IPS-20b (cell line): ENCODE results near the gene MALRD1.

Experiments
- H3K27ac ChIP-seq: one replicate; pipeline ENCODE4 v1.5.1; 2013; ENCODE audit warnings: low read length
- H3K27me3 ChIP-seq: 2 replicates; pipeline ENCODE4 v1.6.1; 2013; ENCODE audit warnings: mild to moderate bottlenecking, low read length, inconsistent platforms; ENCODE audit not compliant: insufficient read depth
- H3K36me3 ChIP-seq: 2 replicates; pipeline ENCODE4 v1.6.1; 2013; ENCODE audit warnings: low read depth, mild to moderate bottlenecking, inconsistent platforms, low read length, moderate library complexity; ENCODE audit not compliant: insufficient read depth
- H3K4me1 ChIP-seq: 2 replicates; pipeline ENCODE4 v1.6.1; 2013; ENCODE audit warnings: mild to moderate bottlenecking, control low read depth, inconsistent platforms, low read length, moderate library complexity; ENCODE audit not compliant: insufficient read depth
- H3K4me3 ChIP-seq: 2 replicates; pipeline ENCODE4 v1.5.1; 2013; ENCODE audit warnings: mild to moderate bottlenecking, low read length, inconsistent platforms
- H3K9ac ChIP-seq: 2 replicates; pipeline ENCODE4 v1.6.1; 2013; ENCODE audit warnings: low read depth, mild to moderate bottlenecking, inconsistent platforms, low read length, moderate library complexity
- H3K9me3 ChIP-seq: 2 replicates; pipeline ENCODE4 v1.6.1; 2013; ENCODE audit warnings: mild to moderate bottlenecking, low read depth, low read length, inconsistent platforms; ENCODE audit not compliant: insufficient read depth

Gene MALRD1

DNA sequence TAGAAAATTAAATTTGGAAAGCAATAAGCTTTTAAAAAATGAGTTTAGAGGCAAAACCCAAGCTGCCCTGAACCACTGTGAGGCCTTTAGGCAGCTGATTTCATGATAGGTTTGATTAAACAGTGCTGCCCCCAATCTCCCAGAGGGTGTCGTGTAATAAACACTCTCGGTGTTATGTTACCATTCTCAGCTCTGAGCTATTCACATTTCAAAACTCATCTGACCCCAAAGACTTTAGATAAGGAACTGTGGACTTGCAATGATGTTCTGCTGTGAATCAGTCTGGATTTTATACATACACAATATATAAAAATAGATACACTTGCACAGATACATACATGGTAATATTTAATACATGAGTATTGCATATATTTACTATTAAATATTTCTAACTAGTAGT is 120.4 kb downstream of the MALRD1 start:
- Histone ChIP-seq H3K4me3 (no peak overlapping the region), H3K36me3 (no peaks in the 10 kb centered on the region), H3K4me1 (no peaks in the 10 kb centered on the region), H3K27ac (no peak overlapping the region), H3K9me3 (no peaks in the 10 kb centered on the region), H3K9ac (no peak overlapping the region), H3K27me3 (no peaks in the 10 kb centered on the region)

DNA sequence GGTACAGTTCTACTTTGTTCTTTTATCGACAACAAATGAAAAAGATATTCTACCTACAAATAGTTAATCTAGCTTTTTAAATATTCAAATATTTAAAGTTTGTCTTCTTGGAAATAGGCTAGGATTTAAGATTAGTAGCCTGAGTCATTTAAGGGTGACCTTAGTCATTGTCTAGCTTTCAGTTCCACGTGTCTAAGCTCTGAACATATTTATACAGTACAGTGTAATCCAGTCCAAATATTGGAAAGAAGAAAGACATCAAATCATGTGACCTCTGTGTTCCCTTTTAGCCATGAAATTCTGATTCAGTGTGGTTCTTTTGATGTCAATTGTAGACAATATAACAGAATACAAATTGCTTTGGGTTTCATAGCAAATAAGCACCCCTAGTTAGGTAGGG is 121.1 kb downstream of the MALRD1 start:
- Histone ChIP-seq H3K4me1 (no peaks in the 10 kb centered on the region), H3K4me3 (no peak overlapping the region), H3K27me3 (no peaks in the 10 kb centered on the region), H3K9ac (no peak overlapping the region), H3K27ac (no peak overlapping the region), H3K9me3 (no peaks in the 10 kb centered on the region), H3K36me3 (no peaks in the 10 kb centered on the region)

DNA sequence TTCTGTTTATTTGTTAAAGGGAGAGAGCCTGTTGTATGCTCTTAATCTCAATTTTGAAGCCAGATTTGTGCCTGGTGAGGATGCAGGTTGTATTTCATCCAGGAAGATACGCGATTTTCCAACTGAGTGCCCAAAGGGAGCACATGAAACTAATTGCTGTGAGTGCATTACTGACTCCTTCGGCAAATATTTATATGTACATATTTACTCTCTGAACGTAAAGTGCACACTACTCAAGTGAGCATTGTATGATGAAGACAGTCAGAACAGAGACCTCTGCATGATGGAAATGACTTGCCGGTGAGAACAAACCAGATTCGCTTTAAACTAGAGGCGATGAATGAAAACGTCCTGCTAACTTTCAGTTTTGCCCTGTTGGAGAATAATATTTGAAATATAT is 130.1 kb downstream of the MALRD1 start:
- H3K36me3 ChIP-seq: no peaks in the 10 kb centered on the region
- no peaks in the 10 kb centered on the region for H3K4me1 ChIP-seq
- H3K9ac ChIP-seq: no peak overlapping the region
- H3K27me3 ChIP-seq: no peaks in the 10 kb centered on the region
- no peaks in the 10 kb centered on the region for H3K9me3 ChIP-seq
- no peak overlapping the region for H3K27ac ChIP-seq
- no peak overlapping the region for H3K4me3 ChIP-seq

DNA sequence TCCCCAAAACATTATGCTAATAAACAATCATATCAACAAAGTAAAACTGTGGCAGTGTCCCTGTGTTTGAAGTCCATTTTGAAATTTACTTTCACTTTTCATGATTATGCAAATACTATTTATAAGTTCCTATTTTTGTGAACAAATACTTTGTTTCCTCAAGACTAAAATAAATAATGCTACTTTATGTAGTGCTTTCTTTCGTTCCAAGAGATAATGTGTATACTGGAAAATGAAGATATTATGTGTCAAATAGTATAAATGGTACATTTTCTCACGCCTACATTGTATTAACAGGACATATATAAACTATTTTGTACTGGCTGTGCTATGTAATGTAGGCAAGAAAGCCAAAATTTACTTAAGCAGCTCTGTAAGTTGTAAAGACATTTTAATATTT is 136.3 kb downstream of the MALRD1 start:
- Histone ChIP-seq H3K9ac (no peak overlapping the region), H3K36me3 (no peaks in the 10 kb centered on the region), H3K4me1 (no peaks in the 10 kb centered on the region), H3K27me3 (no peaks in the 10 kb centered on the region), H3K27ac (no peak overlapping the region), H3K4me3 (no peak overlapping the region), H3K9me3 (no peaks in the 10 kb centered on the region)

DNA sequence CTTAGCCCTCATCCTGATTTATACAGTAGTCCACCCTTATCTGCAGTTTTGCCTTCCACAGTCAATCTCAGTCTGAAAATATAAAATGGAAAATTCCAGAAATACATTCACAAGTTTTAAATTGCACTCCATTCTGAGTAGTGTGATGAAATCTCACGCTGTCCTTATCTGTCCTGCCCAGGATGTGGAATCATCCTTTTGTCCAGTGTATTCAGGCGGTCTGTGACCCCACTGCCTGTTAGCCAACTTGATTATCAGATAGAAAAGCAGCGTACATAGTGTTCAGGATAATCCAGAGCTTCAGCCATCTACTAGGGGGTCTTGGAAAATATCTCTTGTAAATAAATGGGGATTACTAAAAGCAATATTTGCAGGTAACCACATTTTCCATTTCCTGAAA is 146.3 kb downstream of the MALRD1 start:
- H3K27ac ChIP-seq: no peak overlapping the region
- H3K4me3 ChIP-seq: no peak overlapping the region
- no peaks in the 10 kb centered on the region for H3K36me3 ChIP-seq
- H3K9me3 ChIP-seq: peaks cover 7% of the 10 kb centered on the region; the same call in 1 of the 2 replicates
- no peak overlapping the region for H3K9ac ChIP-seq
- H3K4me1 ChIP-seq: no peaks in the 10 kb centered on the region
- no peaks in the 10 kb centered on the region for H3K27me3 ChIP-seq

DNA sequence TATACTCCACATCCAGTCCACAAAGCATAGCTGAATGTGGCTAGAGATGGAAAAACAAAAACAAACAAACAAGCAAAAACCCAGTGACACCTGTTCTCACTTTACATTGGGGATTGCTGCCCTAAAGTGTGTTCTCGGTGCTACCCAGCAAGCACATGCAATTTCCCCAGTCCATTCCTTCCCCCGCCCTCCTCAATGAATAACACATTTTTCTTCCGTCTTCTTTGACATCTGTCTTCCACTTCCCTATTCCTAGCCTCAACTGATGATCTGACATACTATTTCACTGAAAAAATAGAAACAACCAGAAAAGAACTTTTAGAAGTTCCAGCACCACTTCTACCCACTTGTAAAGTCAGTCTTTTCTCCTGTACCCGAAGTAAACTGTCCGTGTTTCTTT is 147.1 kb downstream of the MALRD1 start:
- Histone ChIP-seq H3K27ac (no peak overlapping the region), H3K9ac (no peak overlapping the region), H3K4me1 (no peaks in the 10 kb centered on the region), H3K27me3 (no peaks in the 10 kb centered on the region), H3K4me3 (no peak overlapping the region), H3K36me3 (no peaks in the 10 kb centered on the region), H3K9me3 (peaks cover 1% of the 10 kb centered on the region; the same call in 1 of the 2 replicates)

DNA sequence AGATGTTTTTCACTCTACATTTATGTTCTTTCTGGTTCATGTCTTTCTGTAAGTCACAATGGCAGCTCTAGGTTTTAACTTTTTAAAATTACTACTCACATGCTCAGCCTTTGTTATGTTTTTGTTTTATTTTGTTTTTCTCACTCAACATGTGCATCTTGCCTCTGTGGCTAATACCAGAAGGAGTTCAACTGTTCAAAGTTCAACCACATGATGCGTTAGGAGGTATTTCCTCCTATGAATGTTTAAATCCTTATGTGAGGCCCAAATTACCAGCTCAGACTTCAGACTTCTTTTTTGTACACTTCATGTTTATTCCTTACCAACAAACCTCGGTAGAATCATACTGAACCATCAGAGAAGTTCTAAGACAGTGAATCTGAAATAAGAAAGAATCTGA is 151.6 kb downstream of the MALRD1 start:
- Histone ChIP-seq H3K9ac (no peak overlapping the region), H3K27ac (no peak overlapping the region), H3K4me1 (no peaks in the 10 kb centered on the region), H3K36me3 (no peaks in the 10 kb centered on the region), H3K27me3 (no peaks in the 10 kb centered on the region), H3K9me3 (no peaks in the 10 kb centered on the region), H3K4me3 (no peak overlapping the region)

DNA sequence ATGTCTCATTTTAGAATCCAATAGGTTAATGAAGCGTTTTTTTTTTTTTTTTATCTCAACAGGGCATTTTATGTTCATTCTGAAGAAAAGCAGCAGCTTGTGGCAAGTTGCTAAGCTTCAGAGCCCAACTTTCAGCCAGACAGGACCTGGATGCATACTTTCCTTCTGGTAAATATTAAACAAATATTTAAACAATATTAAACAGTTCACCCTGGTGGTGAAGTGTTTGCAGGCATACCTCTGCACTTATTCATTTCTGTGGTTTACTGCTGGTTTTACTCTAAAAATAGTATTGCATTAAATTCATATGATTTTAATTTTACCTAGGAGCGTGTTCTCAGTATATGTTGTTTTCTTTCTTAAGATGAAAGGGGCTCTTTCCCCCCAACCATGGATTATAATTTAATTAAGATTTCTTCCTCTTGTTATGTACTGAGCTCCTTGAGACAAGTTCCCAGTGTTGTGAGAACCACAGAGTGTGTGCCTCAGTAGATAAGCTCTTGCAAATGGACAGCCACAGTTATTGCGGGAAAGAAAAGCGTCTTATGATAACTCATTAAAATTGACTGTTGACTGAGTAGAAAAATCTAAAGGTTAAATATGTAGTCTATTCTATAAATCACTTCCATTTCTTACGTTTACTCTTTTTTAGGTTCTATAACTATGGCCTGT is 155.8 kb downstream of the MALRD1 start:
- Histone ChIP-seq H3K9ac (no peak overlapping the region), H3K27ac (no peak overlapping the region), H3K9me3 (no peaks in the 10 kb centered on the region), H3K27me3 (no peaks in the 10 kb centered on the region), H3K36me3 (no peaks in the 10 kb centered on the region), H3K4me1 (no peaks in the 10 kb centered on the region), H3K4me3 (no peak overlapping the region)

DNA sequence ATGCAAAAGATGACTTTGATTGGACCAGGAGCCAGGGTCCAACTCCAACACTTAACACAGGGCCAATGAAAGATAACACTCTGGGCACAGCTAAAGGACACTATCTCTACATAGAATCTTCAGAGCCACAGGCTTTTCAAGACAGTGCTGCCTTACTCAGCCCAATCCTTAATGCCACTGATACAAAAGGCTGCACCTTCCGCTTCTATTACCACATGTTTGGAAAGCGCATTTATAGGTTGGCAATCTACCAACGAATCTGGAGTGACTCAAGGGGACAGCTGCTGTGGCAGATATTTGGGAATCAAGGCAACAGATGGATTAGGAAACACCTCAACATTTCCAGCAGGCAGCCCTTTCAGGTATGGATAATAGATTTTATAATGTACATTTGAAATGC is 160.7 kb downstream of the MALRD1 start:
- Histone ChIP-seq H3K27ac (no peak overlapping the region), H3K36me3 (no peaks in the 10 kb centered on the region), H3K9me3 (no peaks in the 10 kb centered on the region), H3K9ac (no peak overlapping the region), H3K4me1 (no peaks in the 10 kb centered on the region), H3K27me3 (no peaks in the 10 kb centered on the region), H3K4me3 (no peak overlapping the region)

DNA sequence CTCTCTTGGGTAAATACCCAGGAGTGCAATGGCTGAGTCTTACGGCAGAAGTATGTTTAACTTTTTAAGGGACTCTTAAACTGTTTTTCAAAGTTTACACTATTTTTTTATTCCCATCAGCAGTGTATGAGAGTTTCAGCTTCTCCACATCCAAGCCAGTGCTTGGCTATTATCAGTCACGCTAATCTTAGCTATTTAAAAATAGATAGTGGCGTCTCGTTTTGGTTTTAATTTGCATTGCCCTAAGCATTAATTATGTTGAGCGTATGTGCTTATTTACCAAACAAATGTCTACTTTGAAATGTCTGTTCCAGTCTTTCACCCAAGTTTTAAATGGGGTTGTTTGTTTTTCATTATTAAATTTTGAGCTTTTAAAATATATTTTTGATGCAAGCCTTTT is 164.0 kb downstream of the MALRD1 start:
- no peaks in the 10 kb centered on the region for H3K27me3 ChIP-seq
- H3K27ac ChIP-seq: no peak overlapping the region
- H3K9ac ChIP-seq: no peak overlapping the region
- H3K36me3 ChIP-seq: no peaks in the 10 kb centered on the region
- no peak overlapping the region for H3K4me3 ChIP-seq
- H3K9me3 ChIP-seq: no peaks in the 10 kb centered on the region
- H3K4me1 ChIP-seq: no peaks in the 10 kb centered on the region

DNA sequence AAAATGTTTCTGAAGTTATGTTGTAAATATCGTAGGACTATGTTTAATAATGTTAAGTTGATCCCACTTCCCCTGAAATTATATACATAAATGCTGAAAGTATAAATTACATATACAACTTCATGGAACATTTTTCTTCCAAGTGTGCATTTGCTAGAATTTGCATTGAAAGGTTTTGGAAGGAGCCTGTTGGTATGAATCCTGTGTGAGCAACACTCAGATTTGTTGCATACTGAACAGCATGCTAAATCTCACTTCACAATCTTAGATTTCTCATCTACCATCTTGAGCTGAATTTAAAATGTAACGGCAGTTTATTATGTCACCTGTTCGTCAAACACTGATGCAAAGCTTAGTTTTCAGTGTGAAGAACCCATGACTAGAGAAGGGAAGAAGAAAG is 172.6 kb downstream of the MALRD1 start:
- Histone ChIP-seq H3K4me3 (no peak overlapping the region), H3K9me3 (no peaks in the 10 kb centered on the region), H3K9ac (no peak overlapping the region), H3K4me1 (no peaks in the 10 kb centered on the region), H3K36me3 (no peaks in the 10 kb centered on the region), H3K27ac (no peak overlapping the region), H3K27me3 (no peaks in the 10 kb centered on the region)

DNA sequence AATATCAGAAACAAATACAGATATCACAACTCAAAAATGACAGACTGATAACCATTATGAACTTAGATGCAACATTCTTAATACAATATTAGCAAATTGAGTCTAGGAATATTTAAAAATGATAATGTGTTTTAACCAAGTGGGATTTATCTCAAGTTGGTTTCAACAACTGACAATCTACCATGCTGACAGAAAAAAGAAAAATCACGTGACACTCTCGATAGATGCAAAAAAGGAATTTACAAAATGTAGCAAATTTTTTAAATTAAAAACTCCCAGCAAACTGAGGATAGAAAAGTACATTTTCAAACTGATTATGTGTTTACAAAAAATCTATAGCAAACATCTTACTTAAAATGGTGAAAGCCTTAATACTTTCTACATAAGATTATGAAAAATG is 177.4 kb downstream of the MALRD1 start:
- no peak overlapping the region for H3K4me3 ChIP-seq
- no peaks in the 10 kb centered on the region for H3K9me3 ChIP-seq
- no peak overlapping the region for H3K9ac ChIP-seq

More for the DNA sequence above, 177.4 kb downstream of the MALRD1 start:
- Histone ChIP-seq H3K27ac (no peak overlapping the region), H3K27me3 (no peaks in the 10 kb centered on the region), H3K4me1 (no peaks in the 10 kb centered on the region), H3K36me3 (no peaks in the 10 kb centered on the region)
